GM18505 (cell line): Measurements from ENCODE around the gene GGT5.
"Not testable (repeated sequence)": the region's sequence is repeated elsewhere in the genome, so short reads cannot be mapped to it uniquely, and the experiment has no call there.

Experiments used
- ATAC-seq: cut with Tn5 transposase; IDR thresholded peaks from one replicate; pipeline ENCODE4 v1.9.1; 2021; ENCODE audit not compliant: unreplicated experiment
- POLR2A ChIP-seq: IDR thresholded peaks from 4 replicates; pipeline ENCODE4 v1.6.1; 2011; ENCODE audit warnings: borderline replicate concordance; ENCODE audit not compliant: insufficient read depth, insufficient read length; ENCODE audit errors: extremely low read depth

The GGT5 gene

GRCh38 chr22:24245030-24245431 lies at the start of gene GGT5:
Gene GGT5 (minus strand): TSS chr22:24245082. CDS start chr22:24244725, 357 bp downstream.
- not testable (repeated sequence) for ATAC-seq

- ATAC-seq, result not testable (repeated sequence)
Observed at GRCh38 chr22:24292202-24292830, 47.4 kb upstream of the GGT5 start.

- no peak for TF ChIP-seq POLR2A
- no peak for ATAC-seq
Observed at GRCh38 chr22:24291515-24292201, 46.8 kb upstream of the GGT5 start.

GRCh38 chr22:24290459-24290858 lies 45.6 kb upstream of the GGT5 start:
- no peak for TF ChIP-seq POLR2A
- ATAC-seq, result no peak

GRCh38 chr22:24289741-24290163 lies 44.9 kb upstream of the GGT5 start:
- no peak for ATAC-seq
- no peak for TF ChIP-seq POLR2A

- TF ChIP-seq POLR2A, result no peak
Observed at GRCh38 chr22:24289114-24289513, 44.2 kb upstream of the GGT5 start.

GRCh38 chr22:24287801-24288200 lies 42.9 kb upstream of the GGT5 start:
- not testable (repeated sequence) for ATAC-seq

More at GRCh38 chr22:24289114-24289513, 44.2 kb upstream of the GGT5 start:
- ATAC-seq, result no peak

- ATAC-seq, result not testable (repeated sequence)
Observed at GRCh38 chr22:24287212-24287611, 42.3 kb upstream of the GGT5 start.

- TF ChIP-seq POLR2A, result no peak
Observed at GRCh38 chr22:24285245-24285644, 40.4 kb upstream of the GGT5 start.

GRCh38 chr22:24284747-24285203 lies 39.9 kb upstream of the GGT5 start:
- ATAC-seq, result no peak
- no peak for TF ChIP-seq POLR2A

More at GRCh38 chr22:24285245-24285644, 40.4 kb upstream of the GGT5 start:
- no peak for ATAC-seq

- ATAC-seq, result no peak
- no peak for TF ChIP-seq POLR2A
Observed at GRCh38 chr22:24282401-24282800, 37.5 kb upstream of the GGT5 start.

GRCh38 chr22:24280363-24280762 lies 35.5 kb upstream of the GGT5 start:
- not testable (repeated sequence) for ATAC-seq

GRCh38 chr22:24274696-24275405 lies 30.0 kb upstream of the GGT5 start:
- not testable (repeated sequence) for ATAC-seq

- ATAC-seq, result not testable (repeated sequence)
Observed at GRCh38 chr22:24273906-24274305, 29.0 kb upstream of the GGT5 start.

GRCh38 chr22:24273031-24273430 lies 28.1 kb upstream of the GGT5 start:
- ATAC-seq, result not testable (repeated sequence)
